Ammon's horn (tissue), 1 donor: ENCODE results near the gene NLRC5.
A peak's percentile ranks its signal among the peaks of the same experiment; 100 is the strongest.
"Not testable (repeated sequence)": the region's sequence is repeated elsewhere in the genome, so short reads cannot be mapped to it uniquely, and the experiment has no call there.

Source experiments
- DNase-seq: peaks from one replicate; pipeline ENCODE4 v3.0.0-alpha.2; 2016; ENCODE audit warnings: low spot score

NLRC5 gene

GRCh38 chr16:57053206-57053605 is 63.8 kb downstream of the NLRC5 start:
- DNase-seq, result no peak

- DNase-seq, result no peak
Measured at GRCh38 chr16:57054338-57054737, 65.0 kb downstream of the NLRC5 start.

DNA sequence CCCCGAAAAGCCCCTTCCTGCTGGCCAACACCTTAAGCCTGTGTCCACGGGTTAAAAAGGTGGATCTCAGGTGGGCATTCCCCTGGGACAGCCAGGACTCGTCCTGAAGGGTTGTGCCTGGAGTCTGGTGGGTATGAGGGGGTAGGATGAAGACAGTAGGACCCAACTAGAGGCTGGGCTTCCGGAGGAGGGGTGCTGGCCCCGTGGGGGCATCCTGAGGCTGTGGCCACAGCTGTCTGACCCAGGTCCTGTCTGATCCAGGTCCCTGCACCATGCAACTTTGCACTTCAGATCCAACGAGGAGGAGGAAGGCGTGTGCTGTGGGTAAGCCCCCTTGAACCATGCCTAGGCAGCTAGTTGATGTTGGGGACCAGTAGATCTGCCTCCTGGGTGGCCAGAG is 65.4 kb downstream of the NLRC5 start:
- DNase-seq, result no peak

GRCh38 chr16:57055671-57056070 is 66.3 kb downstream of the NLRC5 start:
- DNase-seq, result no peak

DNA sequence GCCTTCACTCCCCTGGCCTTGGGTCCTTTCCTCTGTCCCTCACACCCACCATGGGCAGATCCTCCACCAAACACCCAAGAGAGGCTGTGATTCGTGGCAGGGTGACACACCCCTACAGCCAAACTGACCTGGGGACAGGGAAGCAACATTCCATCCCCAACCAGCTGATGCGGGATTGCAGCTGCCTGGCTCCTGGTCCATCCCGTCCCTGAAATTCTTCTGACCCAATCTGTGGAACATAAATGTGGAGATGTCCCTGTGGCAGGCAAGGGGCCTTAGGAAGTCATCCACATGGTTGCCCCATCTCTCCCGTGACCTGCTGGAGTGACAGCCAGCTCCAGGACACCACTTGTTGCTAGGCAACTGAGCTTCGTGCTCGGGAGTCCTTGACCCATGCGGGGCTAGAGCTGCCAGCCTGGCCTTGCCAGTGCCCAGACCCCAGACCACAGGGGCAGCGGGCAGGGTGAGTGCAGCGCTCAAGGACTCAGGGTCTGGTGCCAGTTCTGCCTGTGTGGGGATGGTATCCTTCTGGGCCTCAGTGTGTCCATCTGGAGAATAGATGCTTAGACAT is 69.0 kb downstream of the NLRC5 start:
- no peak for DNase-seq

- no peak for DNase-seq
Measured at GRCh38 chr16:57060323-57061083, 71.1 kb downstream of the NLRC5 start.

- peak; percentile 26 for DNase-seq
Measured at GRCh38 chr16:57061084-57061905, 71.9 kb downstream of the NLRC5 start.

DNA sequence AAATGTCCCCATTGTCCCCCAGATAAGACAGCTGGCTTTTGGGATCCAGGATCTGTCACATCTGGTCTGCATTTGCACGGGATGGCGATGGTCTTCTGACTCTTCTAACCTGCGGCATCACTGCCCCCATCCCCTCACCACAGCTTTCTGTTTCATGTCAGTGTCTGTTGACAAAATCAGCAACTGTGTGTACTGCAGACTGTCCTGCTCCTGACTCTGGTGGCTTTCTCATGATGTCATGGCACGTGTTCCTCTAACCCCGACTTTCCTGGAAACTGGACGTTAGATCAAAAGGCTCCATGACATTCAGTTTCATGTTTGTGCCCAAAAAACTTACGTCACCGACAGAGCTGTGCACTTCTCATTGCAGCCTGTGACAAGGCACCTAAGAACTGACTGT is 73.0 kb downstream of the NLRC5 start:
- no peak for DNase-seq

DNA sequence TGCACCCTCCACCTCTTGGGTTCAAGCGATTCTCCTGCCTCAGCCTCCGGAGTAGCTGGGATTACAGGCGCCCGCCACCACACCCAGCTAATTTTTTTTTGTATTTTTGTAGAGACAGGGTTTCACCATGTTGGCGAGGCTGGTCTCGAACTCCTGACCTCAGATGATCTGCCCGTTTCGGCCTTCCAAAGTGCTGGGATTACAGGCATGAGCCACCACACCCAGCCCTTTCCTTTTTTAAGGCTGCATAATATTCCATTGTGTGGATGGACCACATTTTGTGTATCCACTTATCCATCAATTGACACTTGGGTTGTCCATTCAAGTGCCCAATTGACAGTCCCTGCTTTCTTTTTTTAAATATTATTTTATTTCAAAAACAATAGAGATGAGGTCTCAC is 73.8 kb downstream of the NLRC5 start:
- not testable (repeated sequence) for DNase-seq

DNA sequence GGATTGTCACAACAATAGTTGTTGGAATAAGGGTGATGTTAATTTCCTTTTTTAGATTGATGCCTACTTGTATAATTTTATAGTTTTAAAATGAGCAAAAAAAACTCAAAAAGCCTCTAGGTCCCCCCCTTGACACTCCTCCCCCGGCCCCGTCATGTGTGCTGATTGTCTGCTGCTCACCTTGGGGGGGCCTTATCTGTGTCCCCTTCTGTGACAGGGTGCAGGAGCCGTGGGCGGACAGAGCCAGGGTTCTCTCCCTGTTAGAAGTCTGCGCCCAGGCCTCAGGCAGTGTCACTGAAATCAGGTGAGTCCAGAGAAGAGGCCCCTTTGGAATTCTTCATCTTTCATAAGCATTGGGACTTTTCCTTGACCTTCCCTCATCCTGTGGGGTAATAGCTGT is 75.6 kb downstream of the NLRC5 start:
- no peak for DNase-seq

DNA sequence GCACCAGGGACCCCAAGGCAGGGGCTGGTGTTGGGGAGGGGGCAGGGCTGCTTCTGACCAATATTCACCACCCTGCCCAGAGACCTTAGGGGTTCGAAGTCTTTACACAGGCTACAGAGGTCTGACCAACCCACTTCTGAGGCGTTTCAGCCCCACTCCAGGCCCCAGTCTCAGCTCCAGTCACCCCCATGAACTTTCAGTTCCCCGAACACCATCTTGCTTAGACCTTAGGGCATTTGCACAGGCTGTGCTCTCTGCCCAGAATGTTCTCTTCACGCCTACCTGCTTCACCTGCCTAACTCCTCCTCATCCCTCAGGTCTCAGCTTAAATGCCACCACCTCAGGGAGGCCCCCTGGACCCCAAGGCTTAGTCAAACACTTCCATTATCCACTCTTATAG is 77.3 kb downstream of the NLRC5 start:
- no peak for DNase-seq

- DNase-seq, result no peak
Measured at GRCh38 chr16:57067347-57067746, 78.0 kb downstream of the NLRC5 start.

- DNase-seq, result no peak
Measured at GRCh38 chr16:57069053-57069452, 79.7 kb downstream of the NLRC5 start.

- no peak for DNase-seq
Measured at GRCh38 chr16:57069635-57070370, 80.4 kb downstream of the NLRC5 start.

GRCh38 chr16:57070424-57070823 is 81.1 kb downstream of the NLRC5 start:
- no peak for DNase-seq

- DNase-seq, result not testable (repeated sequence)
Measured at GRCh38 chr16:57071081-57071732, 81.8 kb downstream of the NLRC5 start.

DNA sequence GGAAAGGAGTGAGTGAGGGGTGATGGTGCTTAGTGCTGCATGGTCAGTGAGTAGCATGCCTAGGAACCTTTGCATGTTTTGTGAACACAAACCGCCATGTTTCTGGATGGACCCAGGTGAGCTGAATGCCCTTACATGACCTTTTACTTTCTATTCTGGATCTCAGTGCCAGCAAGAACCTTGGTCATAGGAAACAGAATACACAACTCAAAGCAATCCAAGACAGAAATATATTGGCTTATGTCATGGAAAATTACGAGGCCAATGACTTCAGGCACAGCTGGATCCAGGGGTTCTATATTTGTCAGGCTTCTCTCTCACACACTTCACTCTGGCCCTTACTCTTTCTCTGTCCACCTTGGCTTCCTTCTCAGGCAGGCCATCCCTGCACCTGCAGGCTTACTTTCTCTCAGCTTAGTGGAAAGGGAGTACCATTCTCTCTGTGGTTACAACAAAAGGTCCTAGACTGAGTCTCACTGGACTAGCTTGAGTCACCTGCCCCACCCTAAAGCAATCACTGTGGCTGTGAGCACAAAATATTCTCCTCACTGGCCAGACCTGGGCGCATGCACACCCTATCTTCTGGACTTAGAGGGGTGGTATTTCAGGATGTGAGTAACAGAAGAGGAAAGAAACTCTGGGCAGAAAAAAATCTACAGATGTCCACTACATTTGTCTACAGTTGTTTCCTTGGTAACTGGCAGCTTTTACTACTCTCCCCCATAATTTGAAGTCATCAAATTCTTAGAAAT is 82.7 kb downstream of the NLRC5 start:
- DNase-seq, result no peak

DNA sequence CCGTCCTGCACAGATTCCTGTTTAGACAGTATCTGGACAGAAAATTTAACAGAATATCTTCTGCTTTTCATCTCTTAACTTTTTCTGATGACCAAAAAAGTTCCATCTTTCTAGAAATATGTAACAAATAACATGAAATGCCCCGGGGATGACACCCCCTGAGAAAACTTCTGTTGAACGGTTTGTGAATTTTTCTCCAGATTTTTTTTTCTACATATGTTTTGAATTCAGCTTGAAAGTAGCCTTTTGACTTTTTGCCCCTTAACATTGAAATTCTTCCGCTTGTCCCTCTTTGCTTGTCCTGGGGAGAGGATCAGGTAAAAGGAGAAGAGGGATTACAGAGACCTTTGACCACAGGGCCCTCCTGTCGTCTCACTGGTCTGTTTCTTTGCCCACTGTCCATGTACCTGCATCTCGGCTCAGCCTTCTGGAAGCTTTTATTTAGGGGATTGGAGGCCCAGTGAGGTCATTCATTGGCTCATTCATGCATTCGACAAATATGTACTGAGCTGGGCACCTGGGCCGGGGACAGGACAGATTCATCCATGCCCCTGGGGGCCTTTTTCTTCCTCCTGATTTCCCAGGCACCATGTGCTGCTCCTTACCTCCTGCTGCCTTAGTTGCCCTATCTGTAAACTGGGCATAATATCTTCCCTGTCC is 83.4 kb downstream of the NLRC5 start:
- DNase-seq, result no peak

DNA sequence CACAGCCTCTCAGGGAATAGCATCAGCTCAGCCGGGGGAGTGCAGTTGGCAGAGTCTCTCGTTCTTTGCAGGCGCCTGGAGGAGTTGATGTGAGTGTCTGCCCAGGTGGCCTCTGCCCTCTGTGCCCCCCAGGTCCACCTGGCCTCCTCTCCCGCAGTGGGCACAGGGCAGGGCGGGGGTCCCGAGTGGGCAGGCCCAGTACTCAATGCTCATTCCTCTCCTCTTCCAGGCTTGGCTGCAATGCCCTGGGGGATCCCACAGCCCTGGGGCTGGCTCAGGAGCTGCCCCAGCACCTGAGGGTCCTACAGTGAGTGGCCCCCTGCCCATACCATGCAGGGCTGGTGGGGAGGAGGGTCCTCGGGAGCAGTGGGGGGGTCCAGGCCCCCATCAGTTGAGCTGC is 88.4 kb downstream of the NLRC5 start:
- no peak for DNase-seq

DNA sequence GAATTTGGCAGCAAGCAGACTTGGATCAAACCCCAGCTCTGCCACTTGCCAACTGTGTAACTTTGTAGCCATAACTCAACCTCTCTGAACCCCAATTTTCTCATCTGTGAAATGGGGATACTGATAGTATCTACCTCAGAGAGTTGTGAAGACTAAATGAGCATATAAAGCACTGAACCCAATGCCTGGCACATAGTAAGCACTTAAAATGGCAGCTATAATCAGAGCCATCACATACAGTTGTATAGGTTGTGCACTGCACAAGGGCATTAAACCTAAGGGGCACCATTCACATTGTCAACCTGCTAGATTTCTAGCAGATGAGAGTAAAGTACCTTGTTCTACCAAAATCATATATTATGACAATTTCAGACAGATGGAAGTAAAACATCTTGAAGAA is 92.4 kb downstream of the NLRC5 start:
- DNase-seq, result no peak

DNA sequence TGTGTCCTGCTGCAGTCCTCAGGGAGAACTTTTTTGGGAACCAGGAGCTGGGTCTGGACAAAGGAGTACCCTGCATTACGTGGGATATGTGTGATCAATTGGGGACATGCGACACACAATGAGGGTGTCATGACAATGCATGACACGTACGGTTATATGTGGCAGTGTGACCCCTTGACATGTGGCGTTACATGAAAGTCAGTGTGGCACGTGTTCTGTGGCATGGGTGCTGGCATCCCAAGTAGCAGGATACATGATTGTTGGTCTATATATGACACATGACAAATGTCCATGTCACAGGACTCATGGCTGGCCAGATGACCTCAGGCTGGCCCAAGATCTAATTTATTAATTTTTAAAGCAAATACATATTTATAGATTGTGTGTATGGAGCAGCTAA is 93.3 kb downstream of the NLRC5 start:
- DNase-seq, result no peak
